DMS53 treated with DMSO at 0.1 percent for 48 hours (cell line): ENCODE data around the gene CRKL.
"Not testable (repeated sequence)": the region's sequence is repeated elsewhere in the genome, so short reads cannot be mapped to it uniquely, and the experiment has no call there.

ENCODE experiments used
- DNase-seq: peaks from one replicate; lab custom pipeline; 2025; ENCODE audit not compliant: unreplicated experiment; lab: John Stamatoyannopoulos, UW

Gene CRKL

GRCh38 chr22:20933910-20934309 lies 16.7 kb downstream of the CRKL start:
- DNase-seq: no peak

GRCh38 chr22:20935049-20935448 lies 17.8 kb downstream of the CRKL start:
- not testable (repeated sequence) for DNase-seq

GRCh38 chr22:20935780-20936539 lies 18.8 kb downstream of the CRKL start:
- DNase-seq: not testable (repeated sequence)

- peak; percentile 11 for DNase-seq
Observed at GRCh38 chr22:20937031-20937793, 20.0 kb downstream of the CRKL start.

GRCh38 chr22:20937794-20938671 lies 20.8 kb downstream of the CRKL start:
- DNase-seq: no peak

GRCh38 chr22:20939457-20940185 lies 22.4 kb downstream of the CRKL start:
- not testable (repeated sequence) for DNase-seq

- DNase-seq: no peak
Observed at GRCh38 chr22:20940186-20940651, 23.0 kb downstream of the CRKL start.

GRCh38 chr22:20940904-20941385 lies 23.7 kb downstream of the CRKL start:
- no peak for DNase-seq

GRCh38 chr22:20942203-20942902 lies 25.1 kb downstream of the CRKL start:
- DNase-seq: not testable (repeated sequence)

GRCh38 chr22:20943104-20943933 lies 26.1 kb downstream of the CRKL start:
- DNase-seq: no peak

- no peak for DNase-seq
Observed at GRCh38 chr22:20944042-20944441, 26.8 kb downstream of the CRKL start.

- DNase-seq: no peak
Observed at GRCh38 chr22:20945578-20945934, 28.3 kb downstream of the CRKL start.

- DNase-seq: no peak
Observed at GRCh38 chr22:20946080-20946986, 29.1 kb downstream of the CRKL start.

GRCh38 chr22:20946991-20947390 lies 29.8 kb downstream of the CRKL start:
- no peak for DNase-seq

GRCh38 chr22:20948450-20948849 lies 31.2 kb downstream of the CRKL start:
- no peak for DNase-seq

GRCh38 chr22:20948989-20949388 lies 31.8 kb downstream of the CRKL start:
- no peak for DNase-seq

- no peak for DNase-seq
Observed at GRCh38 chr22:20949698-20950183, 32.5 kb downstream of the CRKL start.
